ENCODE measurements around the gene PBX1.

Gene PBX1

DNA sequence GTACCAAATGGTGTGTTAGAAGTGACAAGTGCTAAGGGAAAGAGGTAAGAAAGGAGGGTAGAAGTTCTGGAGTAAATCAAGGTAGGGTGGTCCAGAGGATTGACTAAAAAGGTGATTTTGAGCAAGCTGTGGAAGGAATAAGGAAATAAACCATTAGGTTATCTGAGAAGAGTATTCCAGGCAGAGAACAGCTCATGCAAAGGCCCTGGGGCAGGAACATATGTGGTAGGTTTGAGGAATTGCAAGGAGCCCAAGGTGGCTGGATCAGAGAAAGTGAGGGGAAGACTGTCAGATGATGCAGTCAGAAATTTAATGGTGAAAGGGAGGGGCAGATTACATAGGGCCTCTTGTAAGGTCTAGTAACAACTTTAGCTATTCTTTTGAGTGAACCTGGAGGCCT is 302.6 kb downstream of the PBX1 start:
- H3K4me2 ChIP-seq (ENCODE audit: insufficient read depth, low read length, poor library complexity, severe bottlenecking): no peak overlapping the region
- no peaks in the 10 kb centered on the region for H3K36me3 ChIP-seq (replicated peaks in 1 of 2; ENCODE audit: control insufficient read depth in 2 of 2, insufficient read depth in 2 of 2, low read length in 2 of 2)
- no peaks in the 10 kb centered on the region for H3K79me1 ChIP-seq (ENCODE audit: low read depth, low read length)
- H3K4ac ChIP-seq (ENCODE audit: low read length): no peak overlapping the region
- no peaks in the 10 kb centered on the region for H3K9me3 ChIP-seq (replicated peaks in 1 of 2; ENCODE audit: control insufficient read depth in 2 of 2, insufficient read depth in 1 of 2, low read depth in 1 of 2, low read length in 2 of 2)
- H3K14ac ChIP-seq (ENCODE audit: low read length): no peak overlapping the region
- no peak overlapping the region for H2BK12ac ChIP-seq (ENCODE audit: low read length)
- H2AK5ac ChIP-seq (ENCODE audit: low read depth, low read length): no peak overlapping the region
- H4K8ac ChIP-seq (ENCODE audit: low read depth, low read length): no peak overlapping the region
- no peak overlapping the region for H3K23ac ChIP-seq (ENCODE audit: low read depth, low read length, poor library complexity)
- no peak overlapping the region for H3K4me3 ChIP-seq (ENCODE audit: low read length in 2 of 2)
- no peak overlapping the region for H3K27ac ChIP-seq (replicated peaks; ENCODE audit: low read length)
- H2BK120ac ChIP-seq (ENCODE audit: low read depth, low read length): no peak overlapping the region
- H2AFZ ChIP-seq (ENCODE audit: low read length): no peak overlapping the region
- no peak overlapping the region for H2BK5ac ChIP-seq (ENCODE audit: low read length)
- no peak overlapping the region for H4K91ac ChIP-seq (ENCODE audit: low read depth, low read length, poor library complexity)
- H3K9ac ChIP-seq (ENCODE audit: low read depth, low read length, poor library complexity): no peak overlapping the region
- no peak for DNase-seq (ENCODE audit: low spot score)
- H2BK15ac ChIP-seq (ENCODE audit: low read length): no peak overlapping the region
- peaks cover 2 to 3% of the 10 kb centered on the region in 2 donors for H3K4me1 ChIP-seq (ENCODE audit: control insufficient read depth in 2 of 2, insufficient read depth in 1 of 2, low read depth in 1 of 2, low read length in 2 of 2)
- H3K18ac ChIP-seq (ENCODE audit: low read length): no peak overlapping the region
- H3K27me3 ChIP-seq (ENCODE audit: control insufficient read depth in 3 of 3, insufficient read depth in 3 of 3, low read depth in 1 of 3, low read length in 3 of 3): no peaks in the 10 kb centered on the region

- no peak overlapping the region for H3K23ac ChIP-seq (ENCODE audit: low read depth, low read length, poor library complexity)
- H3K4me1 ChIP-seq (ENCODE audit: control insufficient read depth in 2 of 2, insufficient read depth in 1 of 2, low read depth in 1 of 2, low read length in 2 of 2): peaks cover 2 to 3% of the 10 kb centered on the region in 2 donors
- H3K4ac ChIP-seq (ENCODE audit: low read length): no peak overlapping the region
- no peak overlapping the region for H3K4me3 ChIP-seq (ENCODE audit: low read length in 2 of 2)
- no peak overlapping the region for H2BK5ac ChIP-seq (ENCODE audit: low read length)
- no peak overlapping the region for H2AFZ ChIP-seq (ENCODE audit: low read length)
- H2BK12ac ChIP-seq (ENCODE audit: low read length): no peak overlapping the region
- H3K14ac ChIP-seq (ENCODE audit: low read length): no peak overlapping the region
- H3K27me3 ChIP-seq (ENCODE audit: control insufficient read depth in 3 of 3, insufficient read depth in 3 of 3, low read depth in 1 of 3, low read length in 3 of 3): no peaks in the 10 kb centered on the region
- H2BK15ac ChIP-seq (ENCODE audit: low read length): no peak overlapping the region
- no peak overlapping the region for H3K27ac ChIP-seq (replicated peaks; ENCODE audit: low read length)
- no peak for DNase-seq (ENCODE audit: low spot score)
- no peaks in the 10 kb centered on the region for H3K36me3 ChIP-seq (replicated peaks in 1 of 2; ENCODE audit: control insufficient read depth in 2 of 2, insufficient read depth in 2 of 2, low read length in 2 of 2)
- H3K18ac ChIP-seq (ENCODE audit: low read length): no peak overlapping the region
- no peaks in the 10 kb centered on the region for H3K79me1 ChIP-seq (ENCODE audit: low read depth, low read length)
- no peak overlapping the region for H4K91ac ChIP-seq (ENCODE audit: low read depth, low read length, poor library complexity)
- no peaks in the 10 kb centered on the region for H3K9me3 ChIP-seq (replicated peaks in 1 of 2; ENCODE audit: control insufficient read depth in 2 of 2, insufficient read depth in 1 of 2, low read depth in 1 of 2, low read length in 2 of 2)
- H3K9ac ChIP-seq (ENCODE audit: low read depth, low read length, poor library complexity): no peak overlapping the region
- no peak overlapping the region for H2BK120ac ChIP-seq (ENCODE audit: low read depth, low read length)
- no peak overlapping the region for H4K8ac ChIP-seq (ENCODE audit: low read depth, low read length)
- H2AK5ac ChIP-seq (ENCODE audit: low read depth, low read length): no peak overlapping the region
- WGBS, 2 donors (ENCODE audit: extremely low coverage in 2 of 2, insufficient read length in 2 of 2, insufficient replicate concordance in 1 of 2): no CpG with 5 or more reads among the region's 4 CpGs
- no peak overlapping the region for H3K4me2 ChIP-seq (ENCODE audit: insufficient read depth, low read length, poor library complexity, severe bottlenecking)
These were observed 304.1 kb downstream of the PBX1 start for GRCh38 chr1:164863056-164863455.

DNA sequence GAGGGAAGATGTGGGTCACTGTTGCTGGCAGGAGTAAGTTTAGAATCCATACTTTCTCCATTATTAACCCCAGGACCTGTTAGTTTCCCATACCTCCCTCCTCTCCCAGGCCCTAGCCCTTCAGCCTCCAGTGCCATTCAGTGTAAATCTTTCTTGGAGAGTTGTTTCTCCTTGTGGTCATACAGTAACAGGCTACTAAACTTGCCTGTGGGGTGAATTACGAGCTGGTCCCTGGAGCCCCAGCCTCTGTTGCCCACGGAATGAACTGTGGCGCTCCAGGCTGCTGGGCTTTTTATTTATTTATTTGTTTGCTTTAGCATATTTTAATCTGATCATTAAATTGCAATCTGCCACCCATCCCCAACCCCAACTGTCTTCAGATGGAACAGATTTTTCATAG is 305.2 kb downstream of the PBX1 start:
- Histone ChIP-seq H2BK120ac (ENCODE audit: low read depth, low read length) (no peak overlapping the region), H2BK5ac (ENCODE audit: low read length) (no peak overlapping the region), H2AK5ac (ENCODE audit: low read depth, low read length) (no peak overlapping the region), H3K4me3 (ENCODE audit: low read length in 2 of 2) (no peak overlapping the region), H3K9me3 (replicated peaks in 1 of 2; ENCODE audit: control insufficient read depth in 2 of 2, insufficient read depth in 1 of 2, low read depth in 1 of 2, low read length in 2 of 2) (no peaks in the 10 kb centered on the region), H3K18ac (ENCODE audit: low read length) (no peak overlapping the region), H3K79me1 (ENCODE audit: low read depth, low read length) (no peaks in the 10 kb centered on the region), H3K27me3 (ENCODE audit: control insufficient read depth in 3 of 3, insufficient read depth in 3 of 3, low read depth in 1 of 3, low read length in 3 of 3) (no peaks in the 10 kb centered on the region), H2AFZ (ENCODE audit: low read length) (no peak overlapping the region), H2BK12ac (ENCODE audit: low read length) (no peak overlapping the region), H3K36me3 (replicated peaks in 1 of 2; ENCODE audit: control insufficient read depth in 2 of 2, insufficient read depth in 2 of 2, low read length in 2 of 2) (no peaks in the 10 kb centered on the region), H3K4me1 (ENCODE audit: control insufficient read depth in 2 of 2, insufficient read depth in 1 of 2, low read depth in 1 of 2, low read length in 2 of 2) (peaks cover 0 to 7% of the 10 kb centered on the region in 2 donors), H3K27ac (replicated peaks; ENCODE audit: low read length) (no peak overlapping the region), H3K4ac (ENCODE audit: low read length) (no peak overlapping the region), H3K14ac (ENCODE audit: low read length) (no peak overlapping the region), H2BK15ac (ENCODE audit: low read length) (no peak overlapping the region), H3K4me2 (ENCODE audit: insufficient read depth, low read length, poor library complexity, severe bottlenecking) (no peak overlapping the region), H3K23ac (ENCODE audit: low read depth, low read length, poor library complexity) (no peak overlapping the region), H4K8ac (ENCODE audit: low read depth, low read length) (no peak overlapping the region), H4K91ac (ENCODE audit: low read depth, low read length, poor library complexity) (no peak overlapping the region), H3K9ac (ENCODE audit: low read depth, low read length, poor library complexity) (no peak overlapping the region)
- WGBS, 2 donors (ENCODE audit: extremely low coverage in 2 of 2, insufficient read length in 2 of 2, insufficient replicate concordance in 1 of 2): no CpG with 5 or more reads among the region's 3 CpGs
- DNase-seq (ENCODE audit: low spot score): no peak

GRCh38 chr1:164865385-164865784 is 306.4 kb downstream of the PBX1 start:
- no peak overlapping the region for H3K18ac ChIP-seq (ENCODE audit: low read length)
- H3K4me2 ChIP-seq (ENCODE audit: insufficient read depth, low read length, poor library complexity, severe bottlenecking): no peak overlapping the region
- no peak overlapping the region for H3K27ac ChIP-seq (replicated peaks; ENCODE audit: low read length)
- no peak overlapping the region for H4K91ac ChIP-seq (ENCODE audit: low read depth, low read length, poor library complexity)
- H3K27me3 ChIP-seq (ENCODE audit: control insufficient read depth in 3 of 3, insufficient read depth in 3 of 3, low read depth in 1 of 3, low read length in 3 of 3): no peaks in the 10 kb centered on the region
- no peak overlapping the region for H3K9ac ChIP-seq (ENCODE audit: low read depth, low read length, poor library complexity)
- no peak overlapping the region for H3K4ac ChIP-seq (ENCODE audit: low read length)
- H3K14ac ChIP-seq (ENCODE audit: low read length): no peak overlapping the region
- no peaks in the 10 kb centered on the region for H3K36me3 ChIP-seq (replicated peaks in 1 of 2; ENCODE audit: control insufficient read depth in 2 of 2, insufficient read depth in 2 of 2, low read length in 2 of 2)
- no peak overlapping the region for H3K23ac ChIP-seq (ENCODE audit: low read depth, low read length, poor library complexity)
- no peaks in the 10 kb centered on the region for H3K79me1 ChIP-seq (ENCODE audit: low read depth, low read length)
- no peaks in the 10 kb centered on the region for H3K9me3 ChIP-seq (replicated peaks in 1 of 2; ENCODE audit: control insufficient read depth in 2 of 2, insufficient read depth in 1 of 2, low read depth in 1 of 2, low read length in 2 of 2)
- no peak for DNase-seq (ENCODE audit: low spot score)
- WGBS, 2 donors (ENCODE audit: extremely low coverage in 2 of 2, insufficient read length in 2 of 2, insufficient replicate concordance in 1 of 2): no CpG with 5 or more reads among the region's 4 CpGs
- H2BK5ac ChIP-seq (ENCODE audit: low read length): no peak overlapping the region
- H3K4me1 ChIP-seq (ENCODE audit: control insufficient read depth in 2 of 2, insufficient read depth in 1 of 2, low read depth in 1 of 2, low read length in 2 of 2): peaks cover 0 to 7% of the 10 kb centered on the region in 2 donors
- no peak overlapping the region for H2BK12ac ChIP-seq (ENCODE audit: low read length)
- H2BK15ac ChIP-seq (ENCODE audit: low read length): no peak overlapping the region
- H4K8ac ChIP-seq (ENCODE audit: low read depth, low read length): no peak overlapping the region
- H2AFZ ChIP-seq (ENCODE audit: low read length): no peak overlapping the region
- no peak overlapping the region for H3K4me3 ChIP-seq (ENCODE audit: low read length in 2 of 2)
- no peak overlapping the region for H2AK5ac ChIP-seq (ENCODE audit: low read depth, low read length)
- no peak overlapping the region for H2BK120ac ChIP-seq (ENCODE audit: low read depth, low read length)
